Upper lobe of right lung (tissue), 1 donor: ENCODE data around the gene PSKH1. TPM values are rescaled to one million over a fixed set of nuclear protein-coding genes. Genes with fewer than 3 reads are reported as not detected.
"Not testable (repeated sequence)": the region's sequence is repeated elsewhere in the genome, so short reads cannot be mapped to it uniquely, and the experiment has no call there.

Experiments
- ATAC-seq: fragments of 200-7000 bp; cut with Tn5 transposase; one replicate; pipeline ENCODE4 v1.9.1; 2020; ENCODE audit warnings: mild to moderate bottlenecking, moderate library complexity
- DNase-seq: peaks from one replicate; pipeline ENCODE4 v3.0.0-alpha.2; 2020
- H3K27ac ChIP-seq: fragments of 200-600 bp; one replicate; pipeline ENCODE4 v1.8.0; 2022
- H3K27me3 ChIP-seq: fragments of 200-600 bp; one replicate; pipeline ENCODE4 v1.8.0; 2022; ENCODE audit warnings: mild to moderate bottlenecking
- H3K36me3 ChIP-seq: fragments of 200-600 bp; one replicate; pipeline ENCODE4 v1.8.0; 2022
- H3K4me1 ChIP-seq: fragments of 200-600 bp; one replicate; pipeline ENCODE4 v1.8.0; 2022
- H3K4me3 ChIP-seq: fragments of 200-600 bp; one replicate; pipeline ENCODE4 v1.8.0; 2022; ENCODE audit warnings: mild to moderate bottlenecking
- H3K9me3 ChIP-seq: fragments of 200-600 bp; one replicate; pipeline ENCODE4 v1.8.0; 2022
- intact Hi-C: fragments of 100-400 bp; cut with DNase I; formaldehyde crosslinking; loops from one replicate; pipeline ENCODE4 v1.11.0; 2022
- total RNA-seq: library from RNA; stranded (reverse); fragmentation: NEBNext Ultra II Directional; extraction: Animal tissue kit (Norgen Biotek cat#: 25700); gene quantifications from one replicate; pipeline ENCODE4 v1.2.1, GENCODE V29; 2021
- TF ChIP-seq, protein P1 (sequence below): fragments of 200-600 bp; IDR thresholded peaks from one replicate; pipeline ENCODE4 v1.8.0; 2022; ENCODE audit warnings: antibody characterized with exemption
- donor health status: DM: no; HTN: yes; CAD: no; lungs with severe emphysema.

Gene PSKH1
- total RNA-seq, 1 donor from 2014 or later, result 29.7 TPM

DNA sequence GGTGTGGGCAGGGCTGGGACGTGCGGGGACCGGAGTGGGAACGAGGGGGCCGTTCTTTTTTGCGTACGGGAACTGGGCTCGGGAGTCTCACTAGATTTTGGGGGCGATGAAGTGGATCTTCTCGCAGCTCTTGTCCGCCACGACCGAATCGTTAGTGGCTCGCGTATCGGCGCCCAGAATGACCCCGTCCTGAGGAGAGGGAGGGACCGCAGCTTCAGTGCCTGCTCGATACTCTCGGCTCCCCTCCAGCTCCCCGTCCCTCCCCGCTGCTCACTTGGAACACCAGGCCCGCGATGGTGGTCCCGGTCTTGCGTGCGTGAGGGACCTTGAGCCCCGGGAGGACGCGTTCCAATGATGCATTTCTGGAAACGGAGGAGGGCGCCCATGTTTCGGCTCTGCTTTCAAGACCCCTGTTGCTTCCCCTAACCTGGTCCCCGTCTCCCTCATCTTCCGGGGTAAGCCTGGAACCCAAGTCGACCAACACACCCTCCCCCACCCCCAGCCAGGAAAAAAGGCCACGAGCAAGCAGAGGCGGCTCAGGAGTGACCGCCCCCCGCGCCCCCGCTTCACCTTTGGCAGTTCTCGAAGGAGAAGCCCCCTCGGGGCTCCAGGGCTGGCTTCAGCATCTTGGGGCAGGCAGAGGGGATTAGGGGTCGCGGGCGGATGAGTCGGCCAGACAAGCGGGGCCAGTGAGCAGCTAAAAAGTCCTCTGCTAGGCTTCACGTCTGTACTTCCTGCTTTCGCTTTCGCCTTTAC lies 43.2 kb downstream of the PSKH1 start, which contains the start of gene PSMB10:
TSS of gene PSMB10 (minus strand) at position 727 of the 756 bp plus-strand sequence. CDS start at position 626, 101 bp downstream.
- peak within 1 kb of the TSS; percentile 88 for H3K4me3 ChIP-seq
- peaks cover 27% of the 10 kb centered on the region for H3K36me3 ChIP-seq
- H3K27me3 ChIP-seq, result no peaks in the 10 kb centered on the region
- TF ChIP-seq, protein P1, sequence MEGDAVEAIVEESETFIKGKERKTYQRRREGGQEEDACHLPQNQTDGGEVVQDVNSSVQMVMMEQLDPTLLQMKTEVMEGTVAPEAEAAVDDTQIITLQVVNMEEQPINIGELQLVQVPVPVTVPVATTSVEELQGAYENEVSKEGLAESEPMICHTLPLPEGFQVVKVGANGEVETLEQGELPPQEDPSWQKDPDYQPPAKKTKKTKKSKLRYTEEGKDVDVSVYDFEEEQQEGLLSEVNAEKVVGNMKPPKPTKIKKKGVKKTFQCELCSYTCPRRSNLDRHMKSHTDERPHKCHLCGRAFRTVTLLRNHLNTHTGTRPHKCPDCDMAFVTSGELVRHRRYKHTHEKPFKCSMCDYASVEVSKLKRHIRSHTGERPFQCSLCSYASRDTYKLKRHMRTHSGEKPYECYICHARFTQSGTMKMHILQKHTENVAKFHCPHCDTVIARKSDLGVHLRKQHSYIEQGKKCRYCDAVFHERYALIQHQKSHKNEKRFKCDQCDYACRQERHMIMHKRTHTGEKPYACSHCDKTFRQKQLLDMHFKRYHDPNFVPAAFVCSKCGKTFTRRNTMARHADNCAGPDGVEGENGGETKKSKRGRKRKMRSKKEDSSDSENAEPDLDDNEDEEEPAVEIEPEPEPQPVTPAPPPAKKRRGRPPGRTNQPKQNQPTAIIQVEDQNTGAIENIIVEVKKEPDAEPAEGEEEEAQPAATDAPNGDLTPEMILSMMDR, result no peak
- ATAC-seq, result peak; percentile 2
- peak within 1 kb of the TSS; percentile 89 for H3K27ac ChIP-seq
- H3K4me1 ChIP-seq, result peaks cover 17% of the 10 kb centered on the region
- DNase-seq, result peak; percentile 78
- intact Hi-C loops, result no loop called here
- H3K9me3 ChIP-seq, result no peaks in the 10 kb centered on the region

DNA sequence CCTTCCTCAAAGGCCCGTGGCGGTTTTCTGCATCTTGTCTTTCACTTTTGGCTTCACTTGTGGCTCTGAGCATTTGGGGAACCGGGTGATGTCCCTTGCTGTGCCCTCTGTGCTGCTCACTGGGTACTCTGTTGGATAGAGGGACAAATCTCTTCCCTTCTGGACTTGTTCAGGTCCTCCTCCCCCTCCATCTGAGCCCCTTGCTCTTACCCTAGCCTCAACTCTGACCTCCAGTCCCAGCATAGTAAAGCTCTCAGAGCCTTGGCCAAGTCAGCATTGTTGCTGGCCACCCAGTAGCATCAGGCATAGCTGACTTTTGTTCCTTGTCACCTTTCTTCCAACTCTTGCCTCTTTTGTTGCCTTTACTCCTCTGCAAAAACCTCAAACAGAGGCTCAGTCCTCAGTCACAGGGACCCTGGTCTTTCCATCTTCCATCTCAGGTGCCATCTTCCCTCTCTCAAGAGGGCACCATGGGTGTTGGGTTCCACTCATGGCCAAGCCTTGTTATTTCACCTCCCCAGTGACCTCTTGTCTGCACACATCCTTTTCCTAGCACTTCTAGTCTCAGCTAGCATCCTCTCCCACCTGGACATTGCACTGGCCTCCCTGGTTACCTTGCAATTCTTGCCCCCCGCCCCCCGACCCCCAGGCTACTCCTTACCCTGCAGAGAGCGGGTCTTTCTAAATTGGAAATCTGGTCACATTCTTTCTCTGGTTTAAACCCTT lies 44.0 kb downstream of the PSKH1 start:
- H3K27ac ChIP-seq, result peak overlapping the region; percentile 89
- H3K4me3 ChIP-seq, result peak overlapping the region; percentile 88
- peaks cover 28% of the 10 kb centered on the region for H3K36me3 ChIP-seq
- DNase-seq (no peak), ATAC-seq (peak; percentile 64)
- peaks cover 17% of the 10 kb centered on the region for H3K4me1 ChIP-seq
- intact Hi-C loops, result no loop called here
- H3K27me3 ChIP-seq, result no peaks in the 10 kb centered on the region
- H3K9me3 ChIP-seq, result no peaks in the 10 kb centered on the region
- TF ChIP-seq, protein P1, result no peak

DNA sequence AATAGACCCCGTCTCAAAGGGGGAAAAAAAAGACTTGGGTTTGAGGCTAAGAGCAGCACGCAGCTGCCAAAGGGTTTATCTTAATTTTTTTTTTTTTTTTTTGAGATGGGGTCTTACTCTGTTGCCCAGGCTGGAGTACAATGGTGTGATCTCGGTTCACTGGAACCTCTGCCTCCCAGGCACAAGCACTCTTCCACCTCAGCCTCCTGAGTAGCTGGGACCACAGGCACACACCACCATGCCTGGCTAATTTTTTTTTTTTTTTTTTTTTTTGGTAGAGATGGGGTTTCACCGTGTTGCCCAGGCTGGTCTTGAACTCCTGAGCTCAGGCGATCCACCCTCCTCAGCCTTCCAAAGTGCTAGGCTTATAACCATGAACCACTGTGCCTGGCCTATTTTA lies 44.7 kb downstream of the PSKH1 start:
- not testable (repeated sequence) for ATAC-seq
- H3K36me3 ChIP-seq, result peaks cover 35% of the 10 kb centered on the region

DNA sequence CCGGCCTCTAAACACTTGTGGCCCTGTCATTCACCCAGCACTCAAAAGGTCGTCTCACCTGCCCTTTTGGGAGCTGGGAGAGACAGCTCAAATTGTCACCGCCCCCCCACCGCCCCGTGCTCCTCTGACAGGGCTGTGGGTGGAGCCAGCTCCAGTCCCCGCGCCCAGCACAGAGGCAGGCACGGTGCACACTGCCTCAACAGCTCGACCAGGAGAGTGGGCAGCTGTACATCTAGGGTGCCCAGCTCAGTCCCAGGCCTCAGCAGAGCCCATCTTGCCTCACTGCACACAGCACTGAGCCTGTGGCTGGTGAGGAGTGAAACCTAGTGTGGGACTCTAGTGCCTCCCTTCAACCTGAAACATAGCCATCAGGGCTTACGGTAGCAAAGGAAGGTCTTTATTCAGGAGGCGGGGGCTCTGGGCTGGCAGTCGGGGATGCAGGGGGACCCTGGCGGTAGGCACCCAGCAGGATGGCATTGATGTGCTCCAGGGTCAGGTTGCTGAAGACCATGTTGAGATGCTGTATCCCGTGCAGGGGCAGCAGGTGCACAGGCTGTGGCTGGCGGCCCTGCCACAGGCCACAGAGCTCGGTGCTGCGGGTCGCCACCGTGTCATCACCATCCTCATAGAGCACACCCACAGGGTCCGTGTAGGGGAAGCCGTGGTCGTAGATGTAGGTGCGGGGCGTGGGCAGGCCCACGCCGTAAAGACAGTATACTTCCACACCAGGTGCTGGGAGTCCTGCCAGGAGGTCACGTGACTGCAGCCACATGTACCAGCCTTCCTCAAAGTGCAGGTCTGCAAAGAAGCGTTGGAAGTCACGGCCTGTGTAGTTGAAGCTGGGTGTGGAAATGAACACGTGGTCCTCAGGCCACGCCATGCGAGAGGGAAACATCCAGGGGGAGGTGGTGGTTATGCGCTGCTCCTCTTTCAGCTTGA lies 46.7 kb downstream of the PSKH1 start:
- Histone ChIP-seq H3K36me3 (peaks cover 33% of the 10 kb centered on the region), H3K9me3 (no peaks in the 10 kb centered on the region), H3K4me1 (peaks cover 21% of the 10 kb centered on the region), H3K27me3 (no peaks in the 10 kb centered on the region), H3K27ac (no peak overlapping the region), H3K4me3 (no peak overlapping the region)
- ATAC-seq, result no peak
- intact Hi-C loops, result no loop called here
- DNase-seq, result no peak
- TF ChIP-seq, protein P1, result no peak

More for the DNA sequence above, 44.7 kb downstream of the PSKH1 start:
- H3K27ac ChIP-seq, H3K9me3 ChIP-seq, H3K27me3 ChIP-seq, H3K4me3 ChIP-seq, intact Hi-C loops, DNase-seq: not testable (repeated sequence)
- H3K4me1 ChIP-seq, result peaks cover 17% of the 10 kb centered on the region

DNA sequence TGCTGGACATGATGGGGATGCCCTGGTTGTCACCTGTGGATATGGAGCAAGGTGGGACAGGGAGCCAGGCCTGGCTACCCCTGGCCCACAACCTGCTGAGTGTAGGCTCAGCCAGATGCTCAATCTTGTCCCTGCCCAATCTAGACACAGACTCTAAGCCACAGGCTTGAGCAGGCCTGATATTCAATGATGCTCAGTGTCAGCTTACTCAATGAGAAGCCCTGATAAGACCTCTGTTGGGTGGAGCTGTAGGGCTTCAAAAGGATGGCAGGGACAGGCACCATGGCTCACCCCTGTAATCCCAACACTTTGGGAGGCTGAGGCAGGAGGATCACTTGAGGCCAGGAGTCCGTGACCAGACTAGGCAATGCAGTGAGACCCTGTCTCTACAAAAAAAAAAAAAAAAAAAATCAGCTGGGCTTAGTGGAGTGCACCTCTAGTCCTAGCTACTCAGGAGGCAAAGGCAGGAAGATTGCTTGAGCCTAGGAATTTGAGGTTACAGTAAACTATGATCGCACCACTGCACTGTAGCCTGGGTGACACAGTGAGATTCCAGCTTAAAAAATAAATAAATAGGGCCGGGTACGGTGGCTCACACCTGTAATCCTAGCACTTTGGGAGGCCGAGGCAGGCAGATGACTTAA lies 47.5 kb downstream of the PSKH1 start:
- TF ChIP-seq, protein P1, result no peak
- Histone ChIP-seq H3K27me3 (no peaks in the 10 kb centered on the region), H3K4me3 (no peak overlapping the region), H3K4me1 (peaks cover 18% of the 10 kb centered on the region), H3K27ac (no peak overlapping the region), H3K9me3 (no peaks in the 10 kb centered on the region), H3K36me3 (peaks cover 37% of the 10 kb centered on the region)
- ATAC-seq (no peak), DNase-seq (no peak)
- intact Hi-C loops, result no loop called here
